MCF 10A (cell line): ENCODE data around the gene SOD2. TPM values are rescaled to one million over a fixed set of nuclear protein-coding genes. Genes with fewer than 3 reads are reported as not detected.
A peak's percentile ranks its signal among the peaks of the same experiment; 100 is the strongest.
"Not testable (repeated sequence)": the region's sequence is repeated elsewhere in the genome, so short reads cannot be mapped to it uniquely, and the experiment has no call there.

Experiments used
- BruUV-seq: library from RNA; stranded (reverse); fragments of 400-500 nt; replicated peaks from 2 replicates; lab custom pipeline; 2021; lab: Mats Ljungman, UMichigan
- CTCF ChIA-PET: fragments of 300-600 bp; sonication (Branson Sonifier 250); formaldehyde crosslinking; extraction: SDS; loops from one replicate; lab custom pipeline; 2021; ENCODE audit warnings: antibody characterized with exemption, inconsistent platforms; lab: Yijun Ruan, JAX
- POLR2A ChIA-PET: fragments of 300-600, 350-650 bp; sonication (Branson Sonifier 250); formaldehyde crosslinking; extraction: SDS; loops from one replicate; lab custom pipeline; 2020; ENCODE audit warnings: antibody characterized with exemption, inconsistent platforms; lab: Yijun Ruan, JAX
- DNase-seq: peaks from one replicate; pipeline ENCODE4 v3.0.0-alpha.2; 2018; ENCODE audit not compliant: unreplicated experiment
- H3K27ac Mint-ChIP-seq: one replicate; pipeline ENCODE4 v1.8.0; 2022; ENCODE audit warnings: mild to moderate bottlenecking, low read depth, mixed read lengths; ENCODE audit not compliant: unreplicated experiment
- H3K27me3 Mint-ChIP-seq: one replicate; pipeline ENCODE4 v1.8.0; 2022; ENCODE audit warnings: mixed read lengths; ENCODE audit not compliant: insufficient read depth, unreplicated experiment
- H3K36me3 Mint-ChIP-seq: one replicate; pipeline ENCODE4 v1.8.0; 2022; ENCODE audit warnings: mild to moderate bottlenecking, moderate library complexity, mixed read lengths; ENCODE audit not compliant: insufficient read depth, unreplicated experiment
- H3K4me1 Mint-ChIP-seq: one replicate; pipeline ENCODE4 v1.8.0; 2022; ENCODE audit warnings: mixed read lengths; ENCODE audit not compliant: insufficient read depth, unreplicated experiment
- H3K4me3 Mint-ChIP-seq: one replicate; pipeline ENCODE4 v1.8.0; 2022; ENCODE audit warnings: mild to moderate bottlenecking, moderate library complexity, mixed read lengths; ENCODE audit not compliant: unreplicated experiment
- H3K9me3 Mint-ChIP-seq: one replicate; pipeline ENCODE4 v1.8.0; 2022; ENCODE audit warnings: mixed read lengths; ENCODE audit not compliant: unreplicated experiment
- intact Hi-C: fragments of 100-400 bp; cut with micrococcal nuclease; formaldehyde crosslinking; loops from 2 replicates; pipeline ENCODE4 v1.14.1; 2022
- total RNA-seq: library from RNA; stranded (reverse); gene quantifications from 2 replicates; pipeline ENCODE4 v1.2.3, GENCODE V29; 2022
- TF ChIP-seq, protein P1 (sequence below): fragments of 200-600 bp; IDR thresholded peaks from one replicate; pipeline ENCODE4 v1.8.0; 2022; ENCODE audit warnings: antibody characterized with exemption, mild to moderate bottlenecking; ENCODE audit not compliant: unreplicated experiment

SOD2 gene
- total RNA-seq, 1 experiment from 2014 or later, result 600 TPM

DNA sequence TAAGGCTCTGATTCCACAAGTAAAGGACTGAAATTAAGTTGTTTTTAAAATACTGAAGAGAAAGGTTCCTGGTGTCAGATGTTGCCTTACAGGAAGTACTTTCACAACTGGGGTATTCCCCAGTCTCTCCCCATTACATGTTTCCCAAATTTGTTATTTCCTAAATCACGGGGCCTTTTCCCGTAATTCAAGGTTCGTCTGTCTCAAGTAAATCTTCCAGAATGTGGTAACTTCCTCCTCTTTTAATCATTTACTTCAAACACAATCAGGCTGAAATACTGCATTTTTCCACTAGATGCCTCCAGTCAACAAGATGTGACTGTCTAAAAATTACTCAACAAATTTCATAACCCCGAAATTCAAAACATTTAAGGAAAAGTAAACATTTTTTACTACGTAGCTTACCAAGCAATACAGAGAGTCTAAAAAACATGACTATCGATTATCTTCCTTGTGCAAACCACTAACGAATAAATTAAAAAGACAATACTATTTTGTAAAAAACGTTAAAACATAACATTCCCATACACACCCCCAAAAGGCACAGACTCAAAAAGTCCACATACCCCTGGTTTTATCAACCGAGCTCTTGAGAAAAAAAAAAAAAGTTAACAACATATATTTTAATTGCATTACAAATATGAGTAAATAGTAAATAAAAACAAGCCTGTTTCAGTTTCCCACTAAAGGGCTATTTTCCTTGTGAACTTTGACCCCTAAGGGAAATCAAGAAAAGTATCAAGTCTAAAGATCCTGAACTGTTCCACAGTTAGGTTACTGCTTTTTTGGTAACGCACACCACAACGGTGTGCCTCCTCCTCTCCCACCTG is 1.7 kb downstream of the SOD2 start:
- BruUV-seq, result TSS peak; percentile 42
- Mint-ChIP-seq H3K27me3 (no peaks in the 10 kb centered on the region), H3K4me3 (peak overlapping the region; percentile 77), H3K27ac (peak overlapping the region; percentile 97), H3K9me3 (no peaks in the 10 kb centered on the region), H3K4me1 (peaks cover 27% of the 10 kb centered on the region), H3K36me3 (peaks cover 78% of the 10 kb centered on the region)
- ChIA-PET POLR2A (interaction anchor here (0.6 to 18.1 kb wide), 24 partner anchors 9 to 352 kb away, joined by 3 to 877 read pairs (median 4); partner anchors contain the start of genes MRPL18, TCP1 and WTAP), CTCF (interaction anchor here (0.6 to 4.1 kb wide), 22 partner anchors 9 to 701 kb away, joined by 3 to 44 read pairs (median 4); partner anchors contain the start of genes MRPL18 and WTAP)
- peak; percentile 89 for DNase-seq
- intact Hi-C loops, result loop anchor here (1.0 to 10.0 kb wide), 7 partner anchors 38 to 763 kb away; partner anchors contain the start of genes ACAT2 and MRPL18
- TF ChIP-seq, protein P1, sequence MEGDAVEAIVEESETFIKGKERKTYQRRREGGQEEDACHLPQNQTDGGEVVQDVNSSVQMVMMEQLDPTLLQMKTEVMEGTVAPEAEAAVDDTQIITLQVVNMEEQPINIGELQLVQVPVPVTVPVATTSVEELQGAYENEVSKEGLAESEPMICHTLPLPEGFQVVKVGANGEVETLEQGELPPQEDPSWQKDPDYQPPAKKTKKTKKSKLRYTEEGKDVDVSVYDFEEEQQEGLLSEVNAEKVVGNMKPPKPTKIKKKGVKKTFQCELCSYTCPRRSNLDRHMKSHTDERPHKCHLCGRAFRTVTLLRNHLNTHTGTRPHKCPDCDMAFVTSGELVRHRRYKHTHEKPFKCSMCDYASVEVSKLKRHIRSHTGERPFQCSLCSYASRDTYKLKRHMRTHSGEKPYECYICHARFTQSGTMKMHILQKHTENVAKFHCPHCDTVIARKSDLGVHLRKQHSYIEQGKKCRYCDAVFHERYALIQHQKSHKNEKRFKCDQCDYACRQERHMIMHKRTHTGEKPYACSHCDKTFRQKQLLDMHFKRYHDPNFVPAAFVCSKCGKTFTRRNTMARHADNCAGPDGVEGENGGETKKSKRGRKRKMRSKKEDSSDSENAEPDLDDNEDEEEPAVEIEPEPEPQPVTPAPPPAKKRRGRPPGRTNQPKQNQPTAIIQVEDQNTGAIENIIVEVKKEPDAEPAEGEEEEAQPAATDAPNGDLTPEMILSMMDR, result peak; percentile 81

DNA sequence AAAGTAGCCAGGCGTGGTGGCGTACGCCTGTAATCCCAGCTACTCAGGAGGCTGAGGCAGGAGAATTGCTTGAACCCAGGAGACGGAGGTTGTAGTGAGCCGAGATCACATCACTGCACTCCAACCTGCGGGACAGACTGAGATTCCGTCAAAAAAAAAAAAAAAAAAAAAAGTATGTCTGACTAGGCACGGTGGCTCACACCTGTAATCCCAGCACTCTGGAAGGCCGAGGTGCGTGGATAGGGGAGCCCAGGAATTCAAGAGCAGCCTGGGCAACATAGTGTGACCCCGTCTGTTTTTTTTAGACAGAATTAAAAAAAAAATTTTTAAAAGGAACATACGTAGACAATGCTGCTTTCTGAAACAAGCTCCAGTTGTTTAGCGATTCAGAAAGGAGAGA is 2.9 kb downstream of the SOD2 start:
- not testable (repeated sequence) for H3K27me3 Mint-ChIP-seq, DNase-seq, H3K9me3 Mint-ChIP-seq, BruUV-seq
- ChIA-PET CTCF (interaction anchor here (0.7 to 4.1 kb wide), 10 partner anchors 15 to 252 kb away, joined by 3 to 44 read pairs (median 6); partner anchors contain the start of gene WTAP), POLR2A (interaction anchor here (0.6 to 18.1 kb wide), 9 partner anchors 7 to 236 kb away, joined by 3 to 877 read pairs (median 11); partner anchors contain the start of genes MRPL18, TCP1 and WTAP)
- H3K4me1 Mint-ChIP-seq, result peaks cover 27% of the 10 kb centered on the region
- intact Hi-C loops, result loop anchor here (2.0 to 10.0 kb wide), 3 partner anchors 73 to 765 kb away; partner anchors contain the start of gene ACAT2
- peaks cover 82% of the 10 kb centered on the region for H3K36me3 Mint-ChIP-seq
- H3K4me3 Mint-ChIP-seq, result peak overlapping the region; percentile 77
- H3K27ac Mint-ChIP-seq, result peak overlapping the region; percentile 87

DNA sequence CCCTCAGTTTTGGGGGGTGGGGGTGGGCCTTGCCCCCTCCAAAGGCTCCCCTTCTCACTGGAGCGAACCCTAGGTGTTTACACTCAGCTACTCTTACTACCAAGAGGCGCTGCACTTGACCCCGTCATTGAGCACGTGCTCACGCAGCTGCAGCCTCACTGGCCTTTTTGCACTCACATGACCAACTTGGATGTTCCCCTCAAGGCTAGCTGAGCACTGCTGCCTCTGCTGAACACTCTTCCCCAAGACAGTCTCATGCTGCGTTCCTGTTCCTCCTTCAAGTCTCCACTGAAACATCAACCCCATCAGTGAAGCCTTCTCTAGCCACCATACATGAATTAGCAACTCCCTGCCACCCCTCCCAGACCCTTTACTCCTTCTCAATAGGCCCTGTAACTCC is 4.0 kb downstream of the SOD2 start:
- DNase-seq, result no peak
- ChIA-PET CTCF (interaction anchor here (0.7 to 4.1 kb wide), 6 partner anchors 31 to 624 kb away, joined by 3 to 44 read pairs (median 6); no protein-coding TSS in a partner anchor), POLR2A (interaction anchor here (0.7 to 18.1 kb wide), 8 partner anchors 11 to 1373 kb away, joined by 3 to 877 read pairs (median 6); partner anchors contain the start of genes ACAT2, MRPL18, TCP1 and WTAP)
- Mint-ChIP-seq H3K36me3 (peaks cover 94% of the 10 kb centered on the region), H3K27ac (peak overlapping the region; percentile 87), H3K4me1 (peaks cover 15% of the 10 kb centered on the region), H3K4me3 (peak overlapping the region; percentile 77), H3K9me3 (no peaks in the 10 kb centered on the region), H3K27me3 (no peaks in the 10 kb centered on the region)
- no TSS peak for BruUV-seq
- TF ChIP-seq, protein P1, result no peak
- intact Hi-C loops, result no loop called here

DNA sequence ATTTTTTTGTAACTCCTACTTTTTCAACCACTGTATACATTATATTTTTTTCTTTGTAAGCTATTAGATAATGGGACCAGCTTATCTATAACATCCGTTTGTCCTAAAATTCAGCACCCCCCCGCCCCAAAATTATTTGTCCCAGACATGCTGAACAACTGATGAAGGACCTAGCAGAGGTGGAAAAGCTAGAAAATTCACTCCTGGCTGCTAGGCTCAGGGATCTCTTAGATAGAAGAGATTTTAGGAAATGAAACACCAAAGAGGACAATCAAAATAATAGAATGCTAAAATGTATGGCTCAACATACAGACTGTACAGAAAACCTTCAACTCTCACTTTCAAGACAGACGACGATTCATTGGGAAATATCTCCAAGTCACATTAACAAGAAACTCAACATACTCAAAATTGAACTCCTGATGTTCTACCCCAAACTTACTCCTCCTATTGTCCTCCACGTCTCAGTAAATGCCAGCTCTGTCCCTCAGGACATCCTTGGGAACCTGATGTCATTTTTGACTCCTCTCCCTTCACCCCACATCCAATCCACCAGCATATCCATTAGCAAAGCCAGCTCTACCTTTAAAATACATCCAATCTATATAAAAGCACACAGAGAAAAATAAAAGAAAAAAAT is 4.7 kb downstream of the SOD2 start:
- POLR2A ChIA-PET, result interaction anchor here (1.0 to 18.1 kb wide), 8 partner anchors 10 to 101 kb away, joined by 3 to 877 read pairs (median 6); partner anchors contain the start of genes ACAT2, TCP1 and WTAP
- Mint-ChIP-seq H3K4me1 (peaks cover 14% of the 10 kb centered on the region), H3K36me3 (peaks cover 100% of the 10 kb centered on the region), H3K9me3 (no peaks in the 10 kb centered on the region), H3K27me3 (no peaks in the 10 kb centered on the region), H3K4me3 (peak overlapping the region; percentile 77), H3K27ac (peak overlapping the region; percentile 87)
- CTCF ChIA-PET, result interaction anchor here (0.6 to 4.1 kb wide), 10 partner anchors 11 to 320 kb away, joined by 3 to 44 read pairs (median 4); no protein-coding TSS in a partner anchor
- no TSS peak for BruUV-seq
- TF ChIP-seq, protein P1, result no peak
- intact Hi-C loops, result no loop called here
- no peak for DNase-seq
